ENCODE data around the gene TRPM8. TPM values are rescaled to one million over a fixed set of nuclear protein-coding genes. Genes with fewer than 3 reads are reported as not detected.

Gene TRPM8
- total and polyA plus RNA-seq, 2 of the 13 experiments (the other 11 are each of a cell fraction or from before 2014, with no cell fraction given) = 0.12 TPM; not detected in 1

DNA sequence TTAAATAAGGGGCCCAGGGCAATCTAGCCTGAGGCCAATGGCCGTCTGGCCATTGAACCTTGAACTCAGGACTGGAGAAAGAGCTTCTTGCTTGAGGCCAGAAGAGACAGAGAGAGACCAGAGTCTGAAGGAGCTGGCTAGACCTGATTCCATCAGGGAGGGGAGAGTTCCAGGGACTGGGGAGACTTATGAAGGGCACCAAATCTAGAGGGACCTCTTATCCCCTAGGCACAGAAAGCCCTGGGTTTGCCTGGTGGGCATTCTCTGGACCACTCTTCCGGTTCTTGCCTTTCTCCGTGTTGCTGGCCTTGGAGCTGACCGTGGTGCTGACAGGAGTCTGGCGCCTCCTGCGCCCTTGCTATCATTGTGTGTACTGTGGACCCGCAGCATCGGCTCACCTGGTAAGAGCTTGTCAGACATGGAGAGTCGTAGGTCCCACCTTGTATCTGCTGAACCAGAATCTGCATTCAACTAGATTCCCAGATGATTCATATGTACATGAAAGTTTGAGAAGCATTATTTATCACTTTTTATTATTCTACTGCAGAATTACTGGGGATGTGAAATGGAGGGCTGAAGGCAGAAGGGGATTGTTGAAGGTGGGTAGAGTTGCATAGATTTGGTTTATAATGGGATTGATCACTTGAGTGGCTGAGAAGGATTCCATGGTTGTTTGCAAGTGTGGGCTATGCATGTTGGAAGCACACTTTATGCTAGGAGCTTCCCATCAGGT lies 4.3 kb upstream of the TRPM8 start (continued):
- TF ChIP-seq ETV6 (CRISPR knock-in tag; conservative IDR thresholded peaks at IDR 0.05) (no peak; the same call in 1 of the 2 replicates), ZNF788 (CRISPR knock-in tag; IDR thresholded peaks at IDR 0.05; ENCODE audit: borderline replicate concordance) (peak; percentile 45; the same call in 1 of the 2 replicates), ZNF343 (CRISPR knock-in tag; IDR thresholded peaks at IDR 0.05) (no peak), NAIF1 (CRISPR knock-in tag; IDR thresholded peaks at IDR 0.05; ENCODE audit: borderline replicate concordance) (no peak), GZF1 (CRISPR knock-in tag; IDR thresholded peaks at IDR 0.05) (no peak), ISX (CRISPR knock-in tag; conservative IDR thresholded peaks at IDR 0.05) (peak; percentile 86; the same call in 1 of the 2 replicates), RFXANK (CRISPR knock-in tag; IDR thresholded peaks at IDR 0.05) (no peak), KAT7 (CRISPR knock-in tag; IDR thresholded peaks at IDR 0.05; ENCODE audit: borderline replicate concordance) (no peak), NRL (CRISPR knock-in tag; IDR thresholded peaks at IDR 0.05; ENCODE audit: borderline replicate concordance) (no peak), POLR2AphosphoS2 (IDR thresholded peaks at IDR 0.05; ENCODE audit: low read depth, low read length) (no peak), TGIF2 (CRISPR knock-in tag; IDR thresholded peaks at IDR 0.05) (peak; percentile 73; the same call in 1 of the 2 replicates), GATAD2A (CRISPR knock-in tag; IDR thresholded peaks at IDR 0.05) (0 out of 2 replicates have a peak, but pooled peaks have one; percentile 15), PHF20 (CRISPR knock-in tag; IDR thresholded peaks at IDR 0.05) (no peak)
- TF ChIP-seq, protein P1, sequence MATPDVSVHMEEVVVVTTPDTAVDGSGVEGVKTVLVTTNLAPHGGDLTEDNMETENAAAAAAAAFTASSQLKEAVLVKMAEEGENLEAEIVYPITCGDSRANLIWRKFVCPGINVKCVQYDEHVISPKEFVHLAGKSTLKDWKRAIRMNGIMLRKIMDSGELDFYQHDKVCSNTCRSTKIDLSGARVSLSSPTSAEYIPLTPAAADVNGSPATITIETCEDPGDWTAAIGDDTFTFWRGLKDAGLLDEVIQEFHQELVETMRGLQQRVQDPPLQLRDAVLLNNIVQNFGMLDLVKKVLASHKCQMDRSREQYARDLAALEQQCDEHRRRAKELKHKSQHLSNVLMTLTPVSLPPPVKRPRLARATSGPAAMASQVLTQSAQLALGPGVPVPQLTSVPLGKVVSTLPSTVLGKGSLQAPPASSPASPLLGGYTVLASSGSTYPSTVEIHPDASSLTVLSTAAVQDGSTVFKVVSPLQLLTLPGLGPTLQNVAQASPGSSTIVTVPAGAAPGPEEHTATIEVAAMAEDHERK (CRISPR knock-in tag; IDR thresholded peaks at IDR 0.05; ENCODE audit: low read depth) = no peak
- TF ChIP-seq, protein P2, sequence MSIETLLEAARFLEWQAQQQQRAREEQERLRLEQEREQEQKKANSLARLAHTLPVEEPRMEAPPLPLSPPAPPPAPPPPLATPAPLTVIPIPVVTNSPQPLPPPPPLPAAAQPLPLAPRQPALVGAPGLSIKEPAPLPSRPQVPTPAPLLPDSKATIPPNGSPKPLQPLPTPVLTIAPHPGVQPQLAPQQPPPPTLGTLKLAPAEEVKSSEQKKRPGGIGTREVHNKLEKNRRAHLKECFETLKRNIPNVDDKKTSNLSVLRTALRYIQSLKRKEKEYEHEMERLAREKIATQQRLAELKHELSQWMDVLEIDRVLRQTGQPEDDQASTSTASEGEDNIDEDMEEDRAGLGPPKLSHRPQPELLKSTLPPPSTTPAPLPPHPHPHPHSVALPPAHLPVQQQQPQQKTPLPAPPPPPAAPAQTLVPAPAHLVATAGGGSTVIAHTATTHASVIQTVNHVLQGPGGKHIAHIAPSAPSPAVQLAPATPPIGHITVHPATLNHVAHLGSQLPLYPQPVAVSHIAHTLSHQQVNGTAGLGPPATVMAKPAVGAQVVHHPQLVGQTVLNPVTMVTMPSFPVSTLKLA (IDR thresholded peaks at IDR 0.05) = no peak
- TF ChIP-seq, protein P3, sequence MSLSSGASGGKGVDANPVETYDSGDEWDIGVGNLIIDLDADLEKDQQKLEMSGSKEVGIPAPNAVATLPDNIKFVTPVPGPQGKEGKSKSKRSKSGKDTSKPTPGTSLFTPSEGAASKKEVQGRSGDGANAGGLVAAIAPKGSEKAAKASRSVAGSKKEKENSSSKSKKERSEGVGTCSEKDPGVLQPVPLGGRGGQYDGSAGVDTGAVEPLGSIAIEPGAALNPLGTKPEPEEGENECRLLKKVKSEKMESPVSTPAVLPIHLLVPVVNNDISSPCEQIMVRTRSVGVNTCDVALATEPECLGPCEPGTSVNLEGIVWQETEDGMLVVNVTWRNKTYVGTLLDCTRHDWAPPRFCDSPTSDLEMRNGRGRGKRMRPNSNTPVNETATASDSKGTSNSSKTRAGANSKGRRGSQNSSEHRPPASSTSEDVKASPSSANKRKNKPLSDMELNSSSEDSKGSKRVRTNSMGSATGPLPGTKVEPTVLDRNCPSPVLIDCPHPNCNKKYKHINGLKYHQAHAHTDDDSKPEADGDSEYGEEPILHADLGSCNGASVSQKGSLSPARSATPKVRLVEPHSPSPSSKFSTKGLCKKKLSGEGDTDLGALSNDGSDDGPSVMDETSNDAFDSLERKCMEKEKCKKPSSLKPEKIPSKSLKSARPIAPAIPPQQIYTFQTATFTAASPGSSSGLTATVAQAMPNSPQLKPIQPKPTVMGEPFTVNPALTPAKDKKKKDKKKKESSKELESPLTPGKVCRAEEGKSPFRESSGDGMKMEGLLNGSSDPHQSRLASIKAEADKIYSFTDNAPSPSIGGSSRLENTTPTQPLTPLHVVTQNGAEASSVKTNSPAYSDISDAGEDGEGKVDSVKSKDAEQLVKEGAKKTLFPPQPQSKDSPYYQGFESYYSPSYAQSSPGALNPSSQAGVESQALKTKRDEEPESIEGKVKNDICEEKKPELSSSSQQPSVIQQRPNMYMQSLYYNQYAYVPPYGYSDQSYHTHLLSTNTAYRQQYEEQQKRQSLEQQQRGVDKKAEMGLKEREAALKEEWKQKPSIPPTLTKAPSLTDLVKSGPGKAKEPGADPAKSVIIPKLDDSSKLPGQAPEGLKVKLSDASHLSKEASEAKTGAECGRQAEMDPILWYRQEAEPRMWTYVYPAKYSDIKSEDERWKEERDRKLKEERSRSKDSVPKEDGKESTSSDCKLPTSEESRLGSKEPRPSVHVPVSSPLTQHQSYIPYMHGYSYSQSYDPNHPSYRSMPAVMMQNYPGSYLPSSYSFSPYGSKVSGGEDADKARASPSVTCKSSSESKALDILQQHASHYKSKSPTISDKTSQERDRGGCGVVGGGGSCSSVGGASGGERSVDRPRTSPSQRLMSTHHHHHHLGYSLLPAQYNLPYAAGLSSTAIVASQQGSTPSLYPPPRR (CRISPR knock-in tag; IDR thresholded peaks at IDR 0.05; ENCODE audit: borderline replicate concordance) = no peak
- TF ChIP-seq, protein P4, sequence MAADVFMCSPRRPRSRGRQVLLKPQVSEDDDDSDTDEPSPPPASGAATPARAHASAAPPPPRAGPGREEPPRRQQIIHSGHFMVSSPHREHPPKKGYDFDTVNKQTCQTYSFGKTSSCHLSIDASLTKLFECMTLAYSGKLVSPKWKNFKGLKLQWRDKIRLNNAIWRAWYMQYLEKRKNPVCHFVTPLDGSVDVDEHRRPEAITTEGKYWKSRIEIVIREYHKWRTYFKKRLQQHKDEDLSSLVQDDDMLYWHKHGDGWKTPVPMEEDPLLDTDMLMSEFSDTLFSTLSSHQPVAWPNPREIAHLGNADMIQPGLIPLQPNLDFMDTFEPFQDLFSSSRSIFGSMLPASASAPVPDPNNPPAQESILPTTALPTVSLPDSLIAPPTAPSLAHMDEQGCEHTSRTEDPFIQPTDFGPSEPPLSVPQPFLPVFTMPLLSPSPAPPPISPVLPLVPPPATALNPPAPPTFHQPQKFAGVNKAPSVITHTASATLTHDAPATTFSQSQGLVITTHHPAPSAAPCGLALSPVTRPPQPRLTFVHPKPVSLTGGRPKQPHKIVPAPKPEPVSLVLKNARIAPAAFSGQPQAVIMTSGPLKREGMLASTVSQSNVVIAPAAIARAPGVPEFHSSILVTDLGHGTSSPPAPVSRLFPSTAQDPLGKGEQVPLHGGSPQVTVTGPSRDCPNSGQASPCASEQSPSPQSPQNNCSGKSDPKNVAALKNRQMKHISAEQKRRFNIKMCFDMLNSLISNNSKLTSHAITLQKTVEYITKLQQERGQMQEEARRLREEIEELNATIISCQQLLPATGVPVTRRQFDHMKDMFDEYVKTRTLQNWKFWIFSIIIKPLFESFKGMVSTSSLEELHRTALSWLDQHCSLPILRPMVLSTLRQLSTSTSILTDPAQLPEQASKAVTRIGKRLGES (CRISPR knock-in tag; IDR thresholded peaks at IDR 0.05; ENCODE audit: borderline replicate concordance) = no peak; the same call in 1 of the 2 replicates
- TF ChIP-seq, protein P5, sequence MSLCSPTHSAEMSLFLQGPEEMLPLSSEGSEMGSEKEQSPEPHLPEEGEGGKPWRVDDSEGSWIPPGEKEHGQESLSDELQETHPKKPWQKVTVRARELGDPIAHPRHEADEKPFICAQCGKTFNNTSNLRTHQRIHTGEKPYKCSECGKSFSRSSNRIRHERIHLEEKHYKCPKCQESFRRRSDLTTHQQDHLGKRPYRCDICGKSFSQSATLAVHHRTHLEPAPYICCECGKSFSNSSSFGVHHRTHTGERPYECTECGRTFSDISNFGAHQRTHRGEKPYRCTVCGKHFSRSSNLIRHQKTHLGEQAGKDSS (CRISPR knock-in tag; IDR thresholded peaks at IDR 0.05; ENCODE audit: borderline replicate concordance, low read depth) = no peak
